Measurements from ENCODE around the gene TCEANC2. TPM values are rescaled to one million over a fixed set of nuclear protein-coding genes. Genes with fewer than 3 reads are reported as not detected.
"Not testable (repeated sequence)": the region's sequence is repeated elsewhere in the genome, so short reads cannot be mapped to it uniquely, and the experiment has no call there.

Gene TCEANC2
- total RNA-seq, 3 donors from 2014 or later = 4.3 to 6.1 (median 5.9) TPM

DNA sequence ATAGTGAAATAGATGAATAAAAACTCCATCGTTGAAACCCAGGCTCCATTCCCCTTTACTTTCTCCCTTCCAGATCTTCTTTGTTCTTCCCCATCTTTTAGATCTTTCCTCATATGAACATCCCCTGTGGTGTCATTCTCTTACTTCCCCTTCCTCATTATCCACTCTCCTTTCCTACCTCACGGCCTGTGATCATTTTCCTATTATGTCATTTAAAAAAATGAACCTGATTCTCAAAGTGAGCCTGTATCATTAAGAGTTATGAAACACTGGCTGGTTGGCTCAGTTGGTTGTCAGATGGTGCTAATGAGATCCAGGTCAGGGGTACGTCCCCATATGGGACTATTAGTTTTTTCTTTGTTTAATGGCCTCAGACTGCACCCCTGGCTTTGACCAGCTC is 38.3 kb downstream of the TCEANC2 start:
- Histone ChIP-seq H3K9me3 (no peaks in the 10 kb centered on the region), H3K4me1 (no peaks in the 10 kb centered on the region), H3K4me3 (no peak overlapping the region), H3K36me3 (no peaks in the 10 kb centered on the region), H3K27ac (no peak overlapping the region), H3K27me3 (no peaks in the 10 kb centered on the region)
- TF ChIP-seq POLR2A (IDR thresholded peaks at IDR 0.05) (no peak), POLR2AphosphoS5 (IDR thresholded peaks at IDR 0.05) (no peak)
- TF ChIP-seq, protein P1, sequence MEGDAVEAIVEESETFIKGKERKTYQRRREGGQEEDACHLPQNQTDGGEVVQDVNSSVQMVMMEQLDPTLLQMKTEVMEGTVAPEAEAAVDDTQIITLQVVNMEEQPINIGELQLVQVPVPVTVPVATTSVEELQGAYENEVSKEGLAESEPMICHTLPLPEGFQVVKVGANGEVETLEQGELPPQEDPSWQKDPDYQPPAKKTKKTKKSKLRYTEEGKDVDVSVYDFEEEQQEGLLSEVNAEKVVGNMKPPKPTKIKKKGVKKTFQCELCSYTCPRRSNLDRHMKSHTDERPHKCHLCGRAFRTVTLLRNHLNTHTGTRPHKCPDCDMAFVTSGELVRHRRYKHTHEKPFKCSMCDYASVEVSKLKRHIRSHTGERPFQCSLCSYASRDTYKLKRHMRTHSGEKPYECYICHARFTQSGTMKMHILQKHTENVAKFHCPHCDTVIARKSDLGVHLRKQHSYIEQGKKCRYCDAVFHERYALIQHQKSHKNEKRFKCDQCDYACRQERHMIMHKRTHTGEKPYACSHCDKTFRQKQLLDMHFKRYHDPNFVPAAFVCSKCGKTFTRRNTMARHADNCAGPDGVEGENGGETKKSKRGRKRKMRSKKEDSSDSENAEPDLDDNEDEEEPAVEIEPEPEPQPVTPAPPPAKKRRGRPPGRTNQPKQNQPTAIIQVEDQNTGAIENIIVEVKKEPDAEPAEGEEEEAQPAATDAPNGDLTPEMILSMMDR (IDR thresholded peaks at IDR 0.05) = no peak
- no peak for DNase-seq (ENCODE audit: low spot score in 2 of 2)
- intact Hi-C loops (cut with DNase I; ENCODE audit: low total_unique reads) = no loop called here

DNA sequence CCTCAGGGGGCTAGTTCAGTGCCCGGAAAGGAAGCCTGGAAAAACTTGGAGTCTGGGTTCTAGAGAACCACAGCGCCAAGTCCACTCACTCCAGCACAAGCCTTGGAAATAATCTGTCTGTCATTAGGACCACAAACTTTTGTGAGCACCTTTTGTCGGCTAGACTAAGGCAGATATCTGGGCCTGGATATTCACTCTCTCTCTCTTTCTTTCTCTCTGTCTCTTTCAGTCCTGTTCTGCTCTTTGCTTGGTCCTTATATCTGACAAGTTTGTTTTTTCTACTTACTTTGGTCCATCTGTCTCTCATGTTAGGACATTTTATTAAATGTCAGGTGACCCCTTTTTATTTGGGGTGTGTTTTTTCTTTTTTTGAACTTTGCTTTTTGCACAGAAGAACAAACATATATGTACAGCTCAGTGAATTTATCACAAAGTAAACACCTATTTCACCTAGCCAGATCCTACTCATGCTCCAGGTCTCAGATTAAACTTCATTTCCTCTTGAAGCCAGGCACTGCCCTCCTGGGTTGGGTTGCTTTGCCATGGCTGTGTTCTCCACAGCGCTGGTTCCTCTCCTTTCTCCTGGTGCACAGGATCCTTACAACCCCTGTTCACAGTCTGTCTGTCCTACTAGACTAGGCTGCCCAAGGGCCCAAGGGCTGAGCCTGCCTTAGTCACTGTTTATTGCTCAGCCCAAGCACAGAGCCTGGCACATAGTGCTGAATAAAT is 40.8 kb downstream of the TCEANC2 start:
- no peaks in the 10 kb centered on the region for H3K36me3 ChIP-seq
- no peaks in the 10 kb centered on the region for H3K9me3 ChIP-seq
- no peak for DNase-seq (ENCODE audit: low spot score in 2 of 2)
- intact Hi-C loops (cut with DNase I; ENCODE audit: low total_unique reads) = no loop called here
- no peak overlapping the region for H3K4me3 ChIP-seq
- H3K27ac ChIP-seq = no peak overlapping the region
- TF ChIP-seq POLR2AphosphoS5 (IDR thresholded peaks at IDR 0.05) = no peak
- TF ChIP-seq, protein P1 (IDR thresholded peaks at IDR 0.05) = no peak
- no peak for TF ChIP-seq POLR2A (IDR thresholded peaks at IDR 0.05)
- H3K4me1 ChIP-seq = no peaks in the 10 kb centered on the region
- no peaks in the 10 kb centered on the region for H3K27me3 ChIP-seq

DNA sequence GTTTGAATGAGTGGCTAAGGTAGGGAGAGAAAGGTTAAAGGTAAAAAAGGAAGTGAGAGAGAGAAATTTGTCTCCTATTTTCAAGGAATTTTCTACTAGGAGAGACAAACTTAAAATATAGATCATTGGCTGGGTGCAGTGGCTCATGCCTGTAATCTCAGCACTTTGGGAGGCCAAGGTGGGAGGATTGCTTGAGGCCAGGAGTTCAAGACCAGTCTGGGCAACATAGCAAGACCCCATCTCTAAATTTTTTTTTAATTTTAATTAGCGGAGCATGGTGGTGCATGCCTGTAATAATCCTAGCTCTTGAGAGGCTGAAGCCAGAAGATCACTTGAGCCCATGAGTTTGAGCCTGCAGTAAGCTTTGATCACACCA is 41.3 kb downstream of the TCEANC2 start:
- H3K4me3 ChIP-seq; H3K9me3 ChIP-seq; intact Hi-C loops (cut with DNase I; ENCODE audit: low total_unique reads); H3K4me1 ChIP-seq; DNase-seq (ENCODE audit: low spot score in 2 of 2); H3K27me3 ChIP-seq; H3K27ac ChIP-seq; H3K36me3 ChIP-seq: not testable (repeated sequence)

DNA sequence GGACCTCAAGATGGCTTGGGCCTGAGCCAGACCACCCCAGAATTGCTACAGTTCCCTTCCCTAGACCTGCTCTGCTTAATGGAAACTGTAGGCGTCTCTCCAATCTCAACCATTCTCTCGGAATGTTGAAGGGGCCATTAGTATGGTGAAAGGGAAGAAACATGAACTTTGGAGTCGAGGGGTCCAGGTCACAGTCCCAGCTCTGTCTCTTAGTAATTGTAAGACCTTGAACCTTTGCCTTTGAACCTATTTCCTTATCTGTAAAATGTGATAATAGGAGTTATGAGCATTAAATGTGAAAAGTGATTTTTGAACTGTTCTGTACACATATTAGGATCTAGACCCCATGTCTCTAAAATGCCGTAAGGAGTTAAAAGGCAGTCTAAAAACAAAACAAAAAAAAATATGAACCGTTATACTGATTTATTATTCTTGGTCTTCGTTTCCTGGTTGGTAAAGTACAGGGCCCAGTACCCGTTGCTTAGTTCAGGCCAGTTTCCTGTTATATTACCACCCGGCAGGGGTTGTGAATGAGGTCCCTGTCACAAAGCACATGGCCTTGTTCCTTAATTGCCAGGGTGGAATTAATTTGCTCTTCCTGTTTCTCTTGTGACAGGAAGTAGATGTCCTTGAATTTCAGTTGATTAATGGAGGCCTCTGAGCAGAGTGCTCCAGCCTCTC is 42.3 kb downstream of the TCEANC2 start:
- Histone ChIP-seq H3K4me3 (no peak overlapping the region), H3K27ac (no peak overlapping the region), H3K9me3 (no peaks in the 10 kb centered on the region), H3K4me1 (no peaks in the 10 kb centered on the region), H3K27me3 (no peaks in the 10 kb centered on the region), H3K36me3 (no peaks in the 10 kb centered on the region)
- no peak for DNase-seq (ENCODE audit: low spot score in 2 of 2)
- intact Hi-C loops (cut with DNase I; ENCODE audit: low total_unique reads) = no loop called here
- TF ChIP-seq POLR2AphosphoS5 (IDR thresholded peaks at IDR 0.05) (no peak), POLR2A (IDR thresholded peaks at IDR 0.05) (no peak)
- TF ChIP-seq, protein P1 (IDR thresholded peaks at IDR 0.05) = no peak

DNA sequence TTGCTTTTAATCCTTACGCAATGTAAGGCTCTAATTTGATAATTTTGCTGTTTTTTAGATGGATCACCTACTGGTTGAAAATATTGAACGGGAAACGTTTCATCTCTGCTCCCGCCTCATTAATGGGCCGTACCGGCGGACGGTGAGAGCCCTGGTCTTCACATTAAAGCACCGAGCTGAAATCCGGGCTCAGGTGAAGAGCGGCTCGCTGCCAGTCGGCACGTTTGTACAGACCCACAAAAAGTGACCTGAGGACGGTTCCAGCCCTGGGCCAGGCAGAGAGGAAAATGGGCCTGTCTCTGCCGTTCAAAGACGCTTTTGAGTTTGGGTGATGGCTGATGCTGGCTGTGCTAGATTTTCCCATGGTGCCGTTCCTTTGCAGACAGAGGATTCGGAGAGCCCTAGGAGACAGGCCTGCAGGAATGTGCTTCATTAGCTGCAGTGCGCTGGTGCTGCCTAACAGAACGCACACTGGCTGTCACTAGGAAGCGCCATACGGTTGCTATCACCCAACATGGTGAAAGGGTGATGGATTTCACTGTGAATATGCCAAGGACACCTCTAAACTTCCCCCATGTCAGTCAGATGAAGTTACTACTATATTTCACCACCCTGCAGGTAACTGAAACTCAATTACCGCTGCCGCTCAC is 42.9 kb downstream of the TCEANC2 start:
- DNase-seq (ENCODE audit: low spot score in 2 of 2) = no peak
- no peak for TF ChIP-seq POLR2AphosphoS5 (IDR thresholded peaks at IDR 0.05)
- no peak for TF ChIP-seq POLR2A (IDR thresholded peaks at IDR 0.05)
- TF ChIP-seq, protein P1 (IDR thresholded peaks at IDR 0.05) = no peak
- intact Hi-C loops (cut with DNase I; ENCODE audit: low total_unique reads) = no loop called here

More for the DNA sequence above, 42.9 kb downstream of the TCEANC2 start:
- H3K4me3 ChIP-seq = no peak overlapping the region
- no peaks in the 10 kb centered on the region for H3K9me3 ChIP-seq
- H3K27ac ChIP-seq = no peak overlapping the region
- H3K27me3 ChIP-seq = no peaks in the 10 kb centered on the region
- no peaks in the 10 kb centered on the region for H3K4me1 ChIP-seq
- no peaks in the 10 kb centered on the region for H3K36me3 ChIP-seq
